ENCODE data around the gene TRPM8. TPM values are rescaled to one million over a fixed set of nuclear protein-coding genes. Genes with fewer than 3 reads are reported as not detected.

Gene TRPM8
- total and polyA plus RNA-seq, 8 donors: not detected

DNA sequence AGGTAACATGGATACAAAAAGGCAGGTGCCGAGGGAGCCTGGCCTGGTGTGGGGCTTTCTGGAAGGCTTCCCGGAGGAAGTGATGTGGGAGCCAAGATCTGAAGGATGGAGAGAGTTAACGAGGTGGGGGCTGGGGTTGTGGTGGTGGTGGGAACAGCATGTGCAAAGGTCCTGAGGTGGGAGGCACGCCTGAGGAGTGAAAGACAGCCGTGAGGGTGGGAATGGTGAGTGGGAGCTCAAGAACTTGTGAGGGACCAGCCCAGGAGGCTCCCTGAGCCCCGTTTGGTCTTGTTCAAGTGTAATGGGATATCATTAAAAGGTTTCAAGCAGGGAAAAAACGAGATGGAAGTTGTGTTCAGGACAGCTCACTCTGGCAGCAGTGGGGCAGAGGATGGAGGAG lies 35.2 kb downstream of the TRPM8 start:
- 68 to 77% (median 73%) methylated on average over 7 of the region's 7 CpGs for WGBS, 5 donors
- intact Hi-C loops (cut with DNase I; ENCODE audit: low total_unique reads): no loop called here
- no peaks in the 10 kb centered on the region for H3K4me1 ChIP-seq

DNA sequence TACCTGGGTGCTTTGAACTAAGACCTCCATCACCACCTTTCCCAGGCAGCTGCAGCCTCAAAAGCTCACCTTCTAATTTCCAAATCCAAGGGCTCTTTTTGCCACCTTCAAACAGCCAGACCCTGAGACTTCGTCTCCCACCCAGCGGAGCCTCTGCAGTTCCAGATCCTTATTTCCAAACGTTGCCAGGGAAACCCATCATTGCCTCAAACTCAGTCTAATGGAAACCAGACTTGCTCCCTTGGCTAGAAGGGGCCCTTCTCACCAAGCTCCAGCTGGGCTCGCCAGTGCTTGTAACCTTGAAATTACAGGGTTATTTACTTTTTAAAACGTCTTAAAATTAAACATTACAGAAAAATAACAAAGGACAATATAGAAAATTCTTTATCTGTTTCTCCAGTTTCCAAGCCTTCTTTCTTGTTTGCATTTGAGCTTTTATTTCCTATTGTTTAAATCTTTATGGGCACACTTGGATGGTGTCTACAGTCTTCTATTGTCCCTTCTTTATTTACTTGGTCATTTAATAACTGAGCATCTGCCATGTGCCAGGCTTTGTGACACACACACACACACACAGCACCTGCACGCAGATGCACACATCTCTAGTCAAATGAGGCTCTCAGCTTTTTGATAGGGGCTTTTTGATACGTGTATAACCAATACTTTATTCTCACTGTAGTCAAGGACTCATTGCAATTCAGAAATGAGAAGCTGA lies 36.1 kb downstream of the TRPM8 start:
- Histone ChIP-seq H3K4me1 (no peaks in the 10 kb centered on the region), H3K9me3 (no peaks in the 10 kb centered on the region), H3K27ac (no peak overlapping the region), H3K27me3 (peaks cover 0 to 18% (median 0%) of the 10 kb centered on the region in 3 donors), H3K4me3 (no peak overlapping the region), H3K36me3 (no peaks in the 10 kb centered on the region)
- no peak for TF ChIP-seq POLR2A (IDR thresholded peaks at IDR 0.05)
- TF ChIP-seq, protein P1, sequence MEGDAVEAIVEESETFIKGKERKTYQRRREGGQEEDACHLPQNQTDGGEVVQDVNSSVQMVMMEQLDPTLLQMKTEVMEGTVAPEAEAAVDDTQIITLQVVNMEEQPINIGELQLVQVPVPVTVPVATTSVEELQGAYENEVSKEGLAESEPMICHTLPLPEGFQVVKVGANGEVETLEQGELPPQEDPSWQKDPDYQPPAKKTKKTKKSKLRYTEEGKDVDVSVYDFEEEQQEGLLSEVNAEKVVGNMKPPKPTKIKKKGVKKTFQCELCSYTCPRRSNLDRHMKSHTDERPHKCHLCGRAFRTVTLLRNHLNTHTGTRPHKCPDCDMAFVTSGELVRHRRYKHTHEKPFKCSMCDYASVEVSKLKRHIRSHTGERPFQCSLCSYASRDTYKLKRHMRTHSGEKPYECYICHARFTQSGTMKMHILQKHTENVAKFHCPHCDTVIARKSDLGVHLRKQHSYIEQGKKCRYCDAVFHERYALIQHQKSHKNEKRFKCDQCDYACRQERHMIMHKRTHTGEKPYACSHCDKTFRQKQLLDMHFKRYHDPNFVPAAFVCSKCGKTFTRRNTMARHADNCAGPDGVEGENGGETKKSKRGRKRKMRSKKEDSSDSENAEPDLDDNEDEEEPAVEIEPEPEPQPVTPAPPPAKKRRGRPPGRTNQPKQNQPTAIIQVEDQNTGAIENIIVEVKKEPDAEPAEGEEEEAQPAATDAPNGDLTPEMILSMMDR (IDR thresholded peaks at IDR 0.05): no peak
- no peak for TF ChIP-seq POLR2AphosphoS5 (IDR thresholded peaks at IDR 0.05)
- no peak for TF ChIP-seq EP300 (IDR thresholded peaks at IDR 0.05)
- 49 to 57% (median 53%) methylated on average over 7 of the region's 7 CpGs for WGBS, 5 donors
- DNase-seq: no peak
- intact Hi-C loops (cut with DNase I; ENCODE audit: low total_unique reads): no loop called here

More for the DNA sequence above, 35.2 kb downstream of the TRPM8 start:
- TF ChIP-seq, protein P1 (IDR thresholded peaks at IDR 0.05): no peak
- no peak for TF ChIP-seq EP300 (IDR thresholded peaks at IDR 0.05)
- TF ChIP-seq POLR2AphosphoS5 (IDR thresholded peaks at IDR 0.05): no peak
- no peak for TF ChIP-seq POLR2A (IDR thresholded peaks at IDR 0.05)
- Histone ChIP-seq H3K36me3 (no peaks in the 10 kb centered on the region), H3K27ac (no peak overlapping the region), H3K4me3 (no peak overlapping the region), H3K9me3 (no peaks in the 10 kb centered on the region), H3K27me3 (peaks cover 0 to 18% (median 0%) of the 10 kb centered on the region in 3 donors)
- DNase-seq: no peak

- intact Hi-C loops (cut with DNase I; ENCODE audit: low total_unique reads): no loop called here
- TF ChIP-seq POLR2AphosphoS5 (IDR thresholded peaks at IDR 0.05) (no peak), POLR2A (IDR thresholded peaks at IDR 0.05) (no peak), EP300 (IDR thresholded peaks at IDR 0.05) (no peak)
- TF ChIP-seq, protein P1 (IDR thresholded peaks at IDR 0.05): no peak
- no peak overlapping the region for H3K27ac ChIP-seq
- no peaks in the 10 kb centered on the region for H3K27me3 ChIP-seq
- DNase-seq: no peak
- no peaks in the 10 kb centered on the region for H3K4me1 ChIP-seq
- no peaks in the 10 kb centered on the region for H3K9me3 ChIP-seq
- 76 to 95% (median 89%) methylated on average over 2 of the region's 2 CpGs for WGBS, 5 donors
- no peaks in the 10 kb centered on the region for H3K36me3 ChIP-seq
- no peak overlapping the region for H3K4me3 ChIP-seq
Observed at GRCh38 chr2:233960203-233960602, 43.0 kb downstream of the TRPM8 start.

- Histone ChIP-seq H3K27me3 (no peaks in the 10 kb centered on the region), H3K9me3 (no peaks in the 10 kb centered on the region), H3K36me3 (no peaks in the 10 kb centered on the region), H3K4me3 (no peak overlapping the region), H3K27ac (no peak overlapping the region), H3K4me1 (no peaks in the 10 kb centered on the region)
- WGBS, 5 donors: 90 to 97% (median 94%) methylated on average over 7 of the region's 7 CpGs
- no peak for TF ChIP-seq EP300 (IDR thresholded peaks at IDR 0.05)
- no peak for TF ChIP-seq POLR2A (IDR thresholded peaks at IDR 0.05)
- no peak for TF ChIP-seq POLR2AphosphoS5 (IDR thresholded peaks at IDR 0.05)
- TF ChIP-seq, protein P1 (IDR thresholded peaks at IDR 0.05): no peak
- DNase-seq: no peak
- intact Hi-C loops (cut with DNase I; ENCODE audit: low total_unique reads): no loop called here
Observed at GRCh38 chr2:233961905-233962304, 44.7 kb downstream of the TRPM8 start.

Measured in stomach (tissue), 9 donors.